GM12878 (cell line): ENCODE results near the gene NFE2L1. TPM values are rescaled to one million over a fixed set of nuclear protein-coding genes. Genes with fewer than 3 reads are reported as not detected.

Experiments used
- ASH2L ChIP-seq: fragments of 300-600, 200-600 bp; sonication (generic); IDR thresholded peaks from 2 replicates; pipeline ENCODE4 v1.6.1; 2017; ENCODE audit warnings: low read depth, mild to moderate bottlenecking, borderline replicate concordance
- BACH1 ChIP-seq: fragments of 450-650 bp; IDR thresholded peaks from 2 replicates; pipeline ENCODE4 v1.6.1; 2017; ENCODE audit warnings: mild to moderate bottlenecking, borderline replicate concordance
- CREM ChIP-seq: IDR thresholded peaks from 2 replicates; pipeline ENCODE4 v1.6.1; 2014; ENCODE audit warnings: antibody characterized with exemption, low read depth
- FOXM1 ChIP-seq: IDR thresholded peaks from 2 replicates; pipeline ENCODE4 v1.6.1; 2012; ENCODE audit warnings: low read depth, mild to moderate bottlenecking, inconsistent platforms, low read length, moderate library complexity
- GATAD2B ChIP-seq: fragments of 450-650 bp; conservative IDR thresholded peaks from 2 replicates; pipeline ENCODE4 v1.6.1; 2017; ENCODE audit warnings: low read depth, mild to moderate bottlenecking, moderate library complexity
- IKZF2 ChIP-seq, 2 experiments: fragments of 450-650 bp; IDR thresholded peaks; 2 replicates each; pipeline ENCODE4 v1.6.1; 2017; ENCODE audit warnings: mild to moderate bottlenecking in 2 of 2, moderate library complexity in 2 of 2
- IRF3 ChIP-seq: fragments of 450-650 bp; IDR thresholded peaks from 2 replicates; pipeline ENCODE4 v1.6.1; 2014; ENCODE audit warnings: mild to moderate bottlenecking
- MEF2A ChIP-seq: IDR thresholded peaks from 2 replicates; pipeline ENCODE4 v1.6.1; 2011; ENCODE audit warnings: low read depth, mild to moderate bottlenecking, low read length, moderate library complexity; ENCODE audit not compliant: insufficient read depth
- NFIC ChIP-seq: IDR thresholded peaks from 2 replicates; pipeline ENCODE4 v1.6.1; 2012; ENCODE audit warnings: low read depth, mild to moderate bottlenecking, inconsistent platforms, low read length, moderate library complexity
- NKRF ChIP-seq: fragments of 450-650 bp; conservative IDR thresholded peaks from 2 replicates; pipeline ENCODE4 v1.6.1; 2017; ENCODE audit warnings: mild to moderate bottlenecking, moderate library complexity
- RBBP5 ChIP-seq: fragments of 200-600 bp; sonication (generic); conservative IDR thresholded peaks from 2 replicates; pipeline ENCODE4 v1.6.1; 2016
- RCOR1 ChIP-seq: conservative IDR thresholded peaks from 2 replicates; pipeline ENCODE4 v1.6.1; 2012; ENCODE audit warnings: low read depth, low read length, improper control_type of control experiment
- RELA ChIP-seq: fragments of 450-650 bp; IDR thresholded peaks from 2 replicates; pipeline ENCODE4 v1.8.0; 2014; ENCODE audit warnings: borderline replicate concordance; ENCODE audit not compliant: partially characterized antibody
- SMC3 ChIP-seq: IDR thresholded peaks from 2 replicates; pipeline ENCODE4 v1.6.1; 2011; ENCODE audit warnings: low read length, improper control_type of control experiment, borderline replicate concordance
- STAT3 ChIP-seq: IDR thresholded peaks from 2 replicates; pipeline ENCODE4 v1.6.1; 2011; ENCODE audit warnings: low read depth, low read length, improper control_type of control experiment
- SUZ12 ChIP-seq: fragments of 200-600 bp; sonication (generic); IDR thresholded peaks from one replicate; pipeline ENCODE4 v1.6.1; 2018; ENCODE audit warnings: antibody characterized with exemption, mild to moderate bottlenecking; ENCODE audit not compliant: unreplicated experiment
- ZBED1 ChIP-seq: IDR thresholded peaks from 2 replicates; pipeline ENCODE4 v1.6.1; 2016; ENCODE audit warnings: borderline replicate concordance
- ZSCAN29 ChIP-seq: fragments of 450-650 bp; IDR thresholded peaks from 2 replicates; pipeline ENCODE4 v1.6.1; 2017; ENCODE audit warnings: mild to moderate bottlenecking, moderate library complexity
- polyA plus RNA-seq, 11 experiments: library from polyadenylated mRNA; depleted of rRNA in 4 of 11; unstranded in 6 of 11; stranded (reverse) in 5 of 11; fragments of >200 nt; fragmentation: Nextera tagmentation in 4 of 11; fragmentation: Illumina TruSeq in 1 of 11; extraction: Ambion mirVana in 4 of 11; extraction: Trizol in 1 of 11; gene quantifications; 1 replicate in 1 of 11; 2 replicates in 10 of 11; pipeline versions ENCODE4 v1.2.1 to v1.2.3, GENCODE V29; 2011 to 2016; ENCODE audit warnings: inconsistent platforms in 2 of 11, missing spikeins in 2 of 11, low read depth in 1 of 11
- total RNA-seq, 4 experiments: library from RNA; depleted of rRNA in 3 of 4; stranded (reverse); fragments of >200 nt in 3 of 4; fragmentation: Illumina TruSeq in 1 of 4; extraction: Trizol in 1 of 4; gene quantifications; 2 replicates each; pipeline versions ENCODE4 v1.2.1 to v1.2.3, GENCODE V29; 2013 to 2021
- TF ChIP-seq, protein P1 (sequence below): fragments of 450-650 bp; IDR thresholded peaks from 2 replicates; pipeline ENCODE4 v1.6.1; 2018; ENCODE audit warnings: borderline replicate concordance, mild to moderate bottlenecking; ENCODE audit not compliant: partially characterized antibody
- TF ChIP-seq, protein P2 (sequence below): fragments of 450-650 bp; IDR thresholded peaks from 2 replicates; pipeline ENCODE4 v1.6.1; 2017; ENCODE audit warnings: antibody characterized with exemption, mild to moderate bottlenecking, moderate library complexity

The NFE2L1 gene
- total and polyA plus RNA-seq, 10 of the 15 experiments (the other 5 are each of a cell fraction or from before 2014, with no cell fraction given), result 3.8 to 104 (median 26.4) TPM

DNA sequence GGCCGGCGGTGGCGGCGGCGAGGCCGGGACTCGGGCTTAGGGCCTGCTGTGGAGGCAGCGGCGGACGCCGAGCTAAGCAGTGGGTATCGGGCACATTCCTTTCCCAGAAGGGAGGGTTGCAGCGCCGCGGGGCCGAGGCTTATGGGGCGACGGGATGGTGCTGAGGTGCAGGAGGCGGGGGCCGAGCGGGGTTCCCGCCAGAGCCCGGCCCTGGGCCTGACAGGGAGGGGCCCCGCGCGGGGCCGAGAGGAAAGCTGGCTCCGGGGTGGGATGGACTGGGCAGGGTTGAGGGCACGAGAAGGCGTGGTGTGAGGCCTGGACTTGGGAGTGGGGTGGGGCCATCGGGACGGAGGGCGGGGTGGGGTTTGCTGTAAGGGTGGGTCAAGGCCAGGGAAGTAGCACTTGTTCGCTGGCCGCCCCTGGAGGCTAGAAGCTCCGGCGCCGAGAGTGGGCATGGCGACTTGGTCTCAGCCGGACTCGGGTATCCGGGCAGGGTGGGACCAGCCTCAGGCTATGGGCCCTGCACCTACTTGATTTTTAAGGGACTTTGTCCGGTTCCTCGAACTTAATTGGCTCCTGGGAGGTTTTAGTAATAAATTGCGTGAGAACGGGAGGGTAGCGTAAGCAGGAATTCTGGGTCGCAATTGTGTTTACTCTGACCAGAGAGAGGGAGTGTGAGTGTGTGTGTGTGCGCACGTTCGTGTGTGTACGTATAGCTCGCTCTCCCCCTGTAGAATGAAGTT, 396 bp downstream of the NFE2L1 start (continued):
- TF ChIP-seq, protein P1, sequence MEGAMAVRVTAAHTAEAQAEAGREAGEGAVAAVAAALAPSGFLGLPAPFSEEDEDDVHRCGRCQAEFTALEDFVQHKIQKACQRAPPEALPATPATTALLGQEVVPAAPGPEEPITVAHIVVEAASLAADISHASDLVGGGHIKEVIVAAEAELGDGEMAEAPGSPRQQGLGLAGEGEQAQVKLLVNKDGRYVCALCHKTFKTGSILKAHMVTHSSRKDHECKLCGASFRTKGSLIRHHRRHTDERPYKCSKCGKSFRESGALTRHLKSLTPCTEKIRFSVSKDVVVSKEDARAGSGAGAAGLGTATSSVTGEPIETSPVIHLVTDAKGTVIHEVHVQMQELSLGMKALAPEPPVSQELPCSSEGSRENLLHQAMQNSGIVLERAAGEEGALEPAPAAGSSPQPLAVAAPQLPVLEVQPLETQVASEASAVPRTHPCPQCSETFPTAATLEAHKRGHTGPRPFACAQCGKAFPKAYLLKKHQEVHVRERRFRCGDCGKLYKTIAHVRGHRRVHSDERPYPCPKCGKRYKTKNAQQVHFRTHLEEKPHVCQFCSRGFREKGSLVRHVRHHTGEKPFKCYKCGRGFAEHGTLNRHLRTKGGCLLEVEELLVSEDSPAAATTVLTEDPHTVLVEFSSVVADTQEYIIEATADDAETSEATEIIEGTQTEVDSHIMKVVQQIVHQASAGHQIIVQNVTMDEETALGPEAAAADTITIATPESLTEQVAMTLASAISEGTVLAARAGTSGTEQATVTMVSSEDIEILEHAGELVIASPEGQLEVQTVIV, result no peak
- TF ChIP-seq IKZF2 (IDR thresholded peaks at IDR 0.05) (no peak), GATAD2B (no peak; the same call in 1 of the 2 replicates), IRF3 (no peak), ZBED1 (no peak), ZSCAN29 (no peak), STAT3 (no peak), RCOR1 (0 out of 2 replicates have a peak, but pooled peaks have one; percentile 17), NKRF (peak; percentile 69), SMC3 (no peak), CREM (no peak), RELA (no peak), MEF2A (no peak), NFIC (no peak), BACH1 (no peak; the same call in 1 of the 2 replicates), RBBP5 (no peak), ASH2L (no peak), SUZ12 (no peak), FOXM1 (no peak)
- TF ChIP-seq, protein P2, sequence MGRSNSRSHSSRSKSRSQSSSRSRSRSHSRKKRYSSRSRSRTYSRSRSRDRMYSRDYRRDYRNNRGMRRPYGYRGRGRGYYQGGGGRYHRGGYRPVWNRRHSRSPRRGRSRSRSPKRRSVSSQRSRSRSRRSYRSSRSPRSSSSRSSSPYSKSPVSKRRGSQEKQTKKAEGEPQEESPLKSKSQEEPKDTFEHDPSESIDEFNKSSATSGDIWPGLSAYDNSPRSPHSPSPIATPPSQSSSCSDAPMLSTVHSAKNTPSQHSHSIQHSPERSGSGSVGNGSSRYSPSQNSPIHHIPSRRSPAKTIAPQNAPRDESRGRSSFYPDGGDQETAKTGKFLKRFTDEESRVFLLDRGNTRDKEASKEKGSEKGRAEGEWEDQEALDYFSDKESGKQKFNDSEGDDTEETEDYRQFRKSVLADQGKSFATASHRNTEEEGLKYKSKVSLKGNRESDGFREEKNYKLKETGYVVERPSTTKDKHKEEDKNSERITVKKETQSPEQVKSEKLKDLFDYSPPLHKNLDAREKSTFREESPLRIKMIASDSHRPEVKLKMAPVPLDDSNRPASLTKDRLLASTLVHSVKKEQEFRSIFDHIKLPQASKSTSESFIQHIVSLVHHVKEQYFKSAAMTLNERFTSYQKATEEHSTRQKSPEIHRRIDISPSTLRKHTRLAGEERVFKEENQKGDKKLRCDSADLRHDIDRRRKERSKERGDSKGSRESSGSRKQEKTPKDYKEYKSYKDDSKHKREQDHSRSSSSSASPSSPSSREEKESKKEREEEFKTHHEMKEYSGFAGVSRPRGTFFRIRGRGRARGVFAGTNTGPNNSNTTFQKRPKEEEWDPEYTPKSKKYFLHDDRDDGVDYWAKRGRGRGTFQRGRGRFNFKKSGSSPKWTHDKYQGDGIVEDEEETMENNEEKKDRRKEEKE, result no peak
